ENCODE results near the gene GIT1.
A peak's percentile ranks its signal among the peaks of the same experiment; 100 is the strongest.

GIT1 gene
- long read RNA-seq, donor 1, partial matches to known transcripts: 0 of 2 reads
- long read RNA-seq, donor 1, other reads (novel, unspliced or antisense): 0 of 2 reads
- long read RNA-seq, donor 2, partial matches to known transcripts: 0 of 4 reads
- long read RNA-seq, donor 2, other reads (novel, unspliced or antisense): 0 of 4 reads
- long read RNA-seq, donor 3, partial matches to known transcripts: 0 of 2 reads
- long read RNA-seq, donor 3, other reads (novel, unspliced or antisense): 0 of 2 reads
- long read RNA-seq, donor 4, partial matches to known transcripts: 5 of 10 reads
- long read RNA-seq, donor 4, other reads (novel, unspliced or antisense): 0 of 10 reads
- long read RNA-seq, donor 5, transcript GIT1-201 (20 exons, 3,768 nt): major isoform, 8 of 9 reads
- long read RNA-seq, donor 5, partial matches to known transcripts: 0 of 9 reads
- long read RNA-seq, donor 5, other reads (novel, unspliced or antisense): 0 of 9 reads
- long read RNA-seq, donor 6, transcript GIT1-201 (20 exons, 3,768 nt): major isoform, 9 of 16 reads
- long read RNA-seq, donor 6, partial matches to known transcripts: 7 of 16 reads
- long read RNA-seq, donor 6, other reads (novel, unspliced or antisense): 0 of 16 reads
- long read RNA-seq, donor 7: 0 reads
- long read RNA-seq, donor 8, transcript GIT1-201 (20 exons, 3,768 nt): major isoform, 6 of 6 reads
- long read RNA-seq, donor 8, partial matches to known transcripts: 0 of 6 reads
- long read RNA-seq, donor 8, other reads (novel, unspliced or antisense): 0 of 6 reads

- peak; percentile 84 for DNase-seq
Measured at GRCh38 chr17:29589524-29590410, at the start of gene GIT1. Gene GIT1, minus strand, starts transcription at chr17:29589648. Its CDS starts 270 bp downstream, at chr17:29589378.

- DNase-seq: no peak
Measured at GRCh38 chr17:29633886-29634285, 44.4 kb upstream of the GIT1 start.

DNA sequence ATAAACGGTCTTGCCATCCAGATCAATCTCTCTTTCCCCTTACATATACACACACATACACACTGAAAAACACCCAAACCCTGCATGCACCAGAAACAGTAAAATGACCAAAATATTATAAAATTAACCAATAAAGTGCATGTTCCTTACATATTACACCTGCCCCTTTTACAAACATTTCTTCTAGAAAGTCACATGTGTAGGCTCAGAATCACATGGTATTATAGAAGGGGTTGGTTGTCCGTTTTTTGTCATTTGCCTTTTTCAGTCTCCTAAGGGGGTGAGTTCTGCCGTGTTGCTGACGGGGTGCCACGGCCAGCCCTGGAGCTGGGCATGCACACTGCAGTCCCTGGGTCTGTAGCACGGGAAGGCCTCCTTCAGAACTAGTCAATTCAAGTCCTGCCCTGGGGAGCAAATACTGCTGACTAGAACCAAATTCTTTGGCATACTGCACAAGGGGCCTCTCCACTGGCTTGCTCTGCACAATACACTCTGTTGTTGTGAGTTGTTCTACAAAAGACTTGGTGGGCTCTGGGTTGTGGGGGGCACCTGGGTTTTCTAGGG lies 41.3 kb upstream of the GIT1 start:
- DNase-seq: no peak

- no peak for DNase-seq
Measured at GRCh38 chr17:29629839-29630238, 40.4 kb upstream of the GIT1 start.

DNA sequence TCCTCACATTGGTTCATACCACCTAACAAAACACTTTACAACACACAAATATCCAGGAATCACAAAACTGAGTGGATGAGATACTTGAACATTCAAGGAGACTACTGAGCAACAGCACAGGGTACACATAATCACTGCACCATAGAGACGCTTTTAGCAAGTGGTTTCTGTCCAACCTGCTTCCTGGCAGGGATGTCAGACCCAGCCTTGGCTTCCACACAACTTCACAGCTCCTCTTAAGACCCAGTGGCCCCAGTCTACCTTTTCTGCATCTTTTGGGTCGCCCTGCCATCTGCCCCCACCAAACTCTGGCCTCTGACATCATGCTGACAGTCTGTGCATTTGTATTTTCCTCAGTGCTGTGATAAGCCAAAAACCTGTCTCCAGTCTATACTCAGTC lies 39.2 kb upstream of the GIT1 start:
- DNase-seq: no peak

DNA sequence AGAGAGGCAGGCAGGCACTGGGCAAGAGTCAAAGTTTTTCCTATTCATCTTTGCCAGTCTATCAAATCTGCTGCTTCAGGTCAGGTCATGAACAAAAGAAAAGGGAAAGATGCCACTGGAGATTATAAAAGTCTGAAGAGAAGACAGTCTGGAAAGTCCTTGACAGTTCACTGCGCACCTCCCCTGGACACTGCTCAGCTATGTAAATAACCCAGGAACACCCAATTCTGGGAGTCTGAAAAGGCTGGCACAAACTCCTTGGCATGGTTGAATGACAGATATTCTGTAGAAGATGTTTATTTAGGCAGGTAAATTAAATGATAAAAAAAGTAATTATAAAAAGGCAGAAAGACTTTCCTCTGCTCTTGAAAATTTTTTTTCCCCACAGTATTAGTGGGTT lies 38.5 kb upstream of the GIT1 start:
- no peak for DNase-seq

GRCh38 chr17:29625037-29625750 lies 35.7 kb upstream of the GIT1 start:
- no peak for DNase-seq

GRCh38 chr17:29624586-29624985 lies 35.1 kb upstream of the GIT1 start:
- no peak for DNase-seq

- no peak for DNase-seq
Measured at GRCh38 chr17:29623283-29623647, 33.8 kb upstream of the GIT1 start.

DNA sequence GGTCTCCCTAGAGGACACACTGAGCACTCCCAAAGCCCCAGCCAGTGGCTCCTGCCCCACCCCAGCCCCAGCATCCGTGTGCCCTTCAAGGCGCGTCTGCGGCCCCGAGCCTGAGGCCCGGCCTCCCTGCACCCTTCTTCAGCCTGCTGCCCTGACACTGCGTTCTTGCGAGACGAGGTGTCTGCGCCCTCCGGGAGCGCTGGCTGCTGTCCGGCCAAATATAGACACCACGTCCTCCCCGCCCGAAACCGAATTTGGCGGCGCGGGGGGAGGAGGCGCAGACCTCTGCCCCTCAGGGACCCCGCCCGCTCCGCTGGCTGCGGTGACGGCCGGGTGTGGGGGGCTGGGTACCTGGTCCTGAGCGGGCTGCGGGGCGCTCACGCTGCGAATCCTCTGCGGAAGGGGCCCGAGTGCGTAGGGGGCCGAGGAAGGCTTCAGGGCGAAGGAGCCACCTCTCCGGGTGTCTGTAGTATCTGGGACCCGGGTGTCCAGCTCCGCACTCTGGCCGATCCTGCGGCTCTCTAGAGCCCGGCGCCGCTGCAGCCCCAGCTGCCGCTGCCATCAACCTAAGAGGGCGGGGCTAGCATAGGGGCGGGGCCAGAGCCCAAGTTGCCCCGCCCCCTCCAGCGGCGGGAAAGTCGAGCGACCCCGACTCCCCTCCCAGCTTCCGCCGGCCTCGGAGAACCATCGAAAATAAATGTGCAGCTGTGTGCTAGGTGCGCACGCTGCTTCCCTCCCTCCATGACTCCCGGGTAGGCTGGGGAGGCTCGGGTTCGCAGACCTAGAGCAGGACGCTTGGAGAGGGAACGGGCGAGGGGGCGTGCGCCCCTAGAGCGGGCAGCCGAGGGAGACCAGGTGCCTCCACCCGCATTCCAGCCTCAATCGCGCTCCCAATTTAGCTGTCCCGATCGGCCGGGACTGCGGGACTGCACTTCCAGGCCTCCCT lies 33.2 kb upstream of the GIT1 start, which contains the start of gene CORO6:
Gene CORO6 (minus strand): TSS at position 576 of the 946 bp plus-strand sequence. CDS start 1,491 bp downstream, outside the sequence.
- DNase-seq: peak; percentile 84

GRCh38 chr17:29621751-29622194 lies 32.3 kb upstream of the GIT1 start:
- DNase-seq: no peak

DNA sequence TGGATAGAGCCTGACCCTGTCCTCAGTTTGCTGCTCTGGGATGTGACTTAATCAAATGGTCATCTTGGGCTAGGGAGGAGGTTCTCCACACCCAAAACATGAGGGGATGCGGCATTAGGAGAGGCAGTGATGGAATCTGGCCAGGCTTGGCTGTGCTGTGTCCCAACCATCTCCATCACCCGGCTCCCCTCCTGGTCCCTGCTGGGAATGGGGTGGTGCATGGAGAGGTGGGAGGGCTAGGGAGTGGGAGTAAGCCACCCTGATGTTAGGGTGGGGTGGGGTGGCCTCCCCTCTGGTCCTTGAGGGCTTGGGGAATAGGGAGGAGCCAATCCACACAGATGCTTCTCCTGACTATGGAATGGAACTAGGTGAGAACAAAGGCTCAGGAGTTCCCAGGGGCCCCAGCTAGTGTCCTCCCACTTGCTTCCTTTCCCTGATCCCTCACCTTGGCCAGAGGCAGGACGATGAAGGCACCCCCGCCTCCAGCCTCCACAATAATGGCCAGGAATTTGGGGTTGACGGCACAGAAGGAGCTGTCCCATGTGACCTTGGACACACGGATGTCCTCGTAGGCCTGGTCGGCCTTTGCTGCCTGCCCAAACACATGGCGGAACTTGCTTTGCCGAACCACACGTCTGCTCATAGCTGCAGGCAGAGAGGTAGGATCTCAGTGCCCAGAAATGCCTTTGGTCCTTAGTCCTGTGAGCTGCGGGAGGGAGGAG lies 31.5 kb upstream of the GIT1 start:
- no peak for DNase-seq

DNA sequence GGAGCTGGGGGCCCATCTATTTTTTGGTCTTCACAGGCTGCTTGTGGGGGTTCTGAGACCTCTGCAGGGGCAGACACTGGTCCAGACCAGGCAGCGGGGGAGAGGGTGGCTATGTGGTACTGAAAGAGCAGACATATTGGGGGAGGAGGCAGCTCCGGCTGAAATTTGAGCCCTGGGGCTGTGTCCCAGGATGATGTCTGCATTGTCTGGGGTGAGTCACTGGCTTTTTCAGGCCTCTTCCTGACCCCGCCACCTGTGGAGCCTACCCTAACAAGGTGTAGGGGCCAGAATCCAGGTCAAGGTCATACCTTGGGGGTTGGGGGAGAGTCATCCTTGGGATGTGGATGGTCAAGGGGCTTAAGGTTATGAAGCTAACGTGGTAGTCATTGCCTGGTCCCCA lies 30.8 kb upstream of the GIT1 start:
- DNase-seq: no peak

GRCh38 chr17:29619251-29619650 lies 29.8 kb upstream of the GIT1 start:
- DNase-seq: no peak

DNA sequence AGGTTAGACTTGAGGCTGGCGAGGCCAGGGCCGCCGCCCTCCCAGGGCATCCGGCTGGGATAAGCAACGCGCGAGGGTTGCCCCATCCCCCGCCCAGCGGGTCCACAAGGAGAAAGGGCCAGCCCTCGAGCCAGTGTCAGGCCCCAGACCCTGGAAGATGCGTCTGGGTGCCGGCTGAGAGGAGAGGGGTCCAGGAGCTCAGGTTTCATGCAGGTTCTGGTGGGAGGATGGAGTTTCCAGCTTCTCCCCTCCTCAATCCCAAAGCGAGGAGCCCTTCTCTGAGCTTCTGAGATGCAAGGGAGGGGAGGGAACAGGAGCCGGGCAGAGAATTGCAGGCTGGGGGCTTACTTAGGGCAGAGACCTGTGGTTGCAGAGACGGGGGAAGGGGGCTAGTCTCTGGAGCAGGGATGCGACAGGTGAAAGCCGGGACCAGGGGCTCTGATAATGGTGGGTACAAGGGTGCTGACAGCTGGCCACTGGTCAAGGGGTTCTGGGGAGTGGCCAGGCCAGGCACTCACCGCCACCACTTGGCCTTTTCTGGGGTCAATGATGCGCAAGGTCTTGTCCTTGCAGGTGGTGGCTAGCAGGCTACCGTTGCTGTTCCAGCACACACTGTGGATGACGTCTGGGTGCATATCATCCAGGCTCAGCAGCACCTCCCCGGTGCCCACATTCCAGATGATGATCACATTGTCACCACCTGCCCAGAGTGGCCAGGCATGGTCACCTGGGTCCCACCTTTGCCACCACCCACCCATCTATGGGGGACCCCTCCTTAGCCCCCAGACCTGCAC lies 29.0 kb upstream of the GIT1 start:
- DNase-seq: peak; percentile 60

DNA sequence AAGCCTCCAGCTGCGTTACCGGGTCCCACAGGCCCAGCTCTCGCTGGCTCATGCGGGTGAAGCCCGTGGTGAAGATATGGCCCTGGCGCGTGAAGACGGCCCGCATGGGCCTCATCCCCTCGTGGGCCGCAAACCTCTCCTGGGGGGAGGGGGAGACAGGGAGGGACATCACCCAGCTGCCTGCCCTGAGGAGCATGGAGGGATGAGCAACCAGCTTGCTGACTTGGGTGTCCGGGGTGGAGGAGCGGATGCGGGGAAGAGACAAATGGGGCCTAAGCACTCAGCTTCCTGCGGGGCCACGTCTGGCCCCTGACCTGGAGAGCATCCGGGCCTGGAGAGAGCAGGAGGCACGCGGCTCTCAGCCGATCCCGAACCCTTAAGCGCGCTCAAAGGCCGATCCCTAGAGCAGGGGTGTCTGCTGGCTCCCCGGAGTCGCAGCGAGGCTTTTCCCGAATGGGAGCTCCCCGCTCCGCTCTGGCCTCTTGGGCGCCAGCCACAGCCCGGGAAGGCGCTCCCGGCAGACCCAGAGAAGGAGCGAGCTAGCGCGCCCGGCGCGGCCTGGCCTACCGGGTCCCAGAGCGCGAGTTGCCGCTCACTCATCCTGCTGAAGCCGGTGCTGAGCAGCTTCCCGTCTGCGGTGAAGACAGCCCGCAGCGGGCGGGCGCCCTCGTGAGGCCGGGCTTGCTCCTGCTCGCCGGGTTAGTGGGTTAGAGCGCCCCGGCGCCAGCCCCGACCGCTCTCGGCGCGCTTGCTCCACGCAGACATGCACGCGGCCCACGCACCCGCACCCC lies 28.2 kb upstream of the GIT1 start:
- peak; percentile 61 for DNase-seq

DNA sequence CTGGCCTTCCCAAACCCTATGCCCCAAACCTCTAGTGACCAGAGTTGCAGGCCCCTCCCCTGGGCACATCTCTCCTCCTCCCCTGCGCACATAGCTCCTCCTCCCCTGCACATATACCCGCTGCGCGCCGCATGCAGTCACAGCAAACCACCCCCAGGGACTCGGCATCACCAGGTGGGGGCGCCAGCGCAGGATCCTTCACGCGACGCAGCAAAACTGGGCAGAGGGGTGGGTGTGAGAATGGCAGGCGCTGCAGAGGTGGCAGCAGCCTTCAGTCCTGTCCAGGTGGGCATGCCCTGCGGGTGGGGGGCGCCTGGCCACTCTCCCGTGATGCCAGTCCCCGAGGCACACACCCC lies 27.7 kb upstream of the GIT1 start:
- DNase-seq: peak; percentile 70

All from right kidney (tissue), 9 donors.